ENCODE results near the gene NUPR1. TPM values are rescaled to one million over a fixed set of nuclear protein-coding genes. Genes with fewer than 3 reads are reported as not detected.
A peak's percentile ranks its signal among the peaks of the same experiment; 100 is the strongest.

NUPR1 gene
- total and polyA plus RNA-seq, 2 of the 13 experiments (the other 11 are each of a cell fraction or from before 2014, with no cell fraction given): 18.0 to 25.6 TPM

DNA sequence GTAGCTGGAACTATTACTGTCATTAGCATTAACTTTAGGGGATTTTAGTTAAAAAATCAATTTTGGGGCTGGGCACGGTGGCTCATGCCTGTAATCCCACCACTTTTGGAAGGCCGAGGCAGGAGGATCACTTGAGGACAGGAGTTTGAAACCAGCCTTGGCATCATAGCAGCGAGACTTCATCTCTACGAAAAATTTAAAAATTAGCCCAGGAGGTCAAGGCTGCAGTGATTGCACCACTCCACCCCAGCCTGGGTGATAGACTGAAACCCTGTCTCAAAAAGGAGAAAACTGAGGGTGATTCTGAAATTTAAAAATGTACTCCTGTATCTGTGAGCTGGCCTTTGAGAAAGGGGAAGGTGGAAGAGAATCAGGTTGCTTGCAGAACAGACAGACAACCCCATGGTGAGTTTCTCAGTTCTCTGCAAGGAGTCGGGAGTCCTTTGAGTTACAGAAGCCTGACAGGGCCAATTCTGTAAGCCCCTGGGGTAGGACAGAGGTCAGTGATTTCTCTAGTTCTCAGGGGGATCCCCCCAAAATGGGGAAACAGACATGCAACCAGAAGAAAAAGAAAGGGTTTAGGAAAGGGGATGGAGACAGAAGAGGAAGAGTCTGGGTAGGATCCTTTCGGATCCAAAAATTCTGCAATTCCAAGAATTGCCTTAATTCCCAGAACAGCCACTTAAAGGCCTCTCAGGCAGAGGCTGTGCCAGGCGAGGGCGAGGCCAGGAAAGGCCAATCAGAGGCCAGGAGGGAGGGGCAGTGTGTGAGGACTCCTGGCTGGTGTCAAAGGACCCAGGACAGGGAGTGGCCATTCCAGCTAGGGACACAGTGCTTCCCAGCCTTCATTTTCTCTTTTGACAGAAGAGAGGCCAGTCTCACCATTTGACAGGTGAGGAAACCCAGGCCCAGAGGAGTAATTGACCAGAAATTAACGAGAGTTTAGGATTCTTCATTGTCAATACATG, 6.7 kb downstream of the NUPR1 start (continued):
- TF ChIP-seq CEBPB (IDR thresholded peaks at IDR 0.05; ENCODE audit: borderline replicate concordance, low read depth, low read length): peak; percentile 42; the same call in 1 of the 2 replicates
- peak; percentile 32; the same call in 1 of the 2 replicates for TF ChIP-seq ZNF644 (CRISPR knock-in tag; IDR thresholded peaks at IDR 0.05; ENCODE audit: low read depth)
- no peak for TF ChIP-seq ZNF749 (CRISPR knock-in tag; IDR thresholded peaks at IDR 0.05; ENCODE audit: borderline replicate concordance)
- no peak for TF ChIP-seq ZNF792 (CRISPR knock-in tag; IDR thresholded peaks at IDR 0.05)
- no peak for TF ChIP-seq ZNF619 (CRISPR knock-in tag; IDR thresholded peaks at IDR 0.05)
- TF ChIP-seq MAFG (CRISPR knock-in tag; IDR thresholded peaks at IDR 0.05): no peak
- TF ChIP-seq, protein P1, sequence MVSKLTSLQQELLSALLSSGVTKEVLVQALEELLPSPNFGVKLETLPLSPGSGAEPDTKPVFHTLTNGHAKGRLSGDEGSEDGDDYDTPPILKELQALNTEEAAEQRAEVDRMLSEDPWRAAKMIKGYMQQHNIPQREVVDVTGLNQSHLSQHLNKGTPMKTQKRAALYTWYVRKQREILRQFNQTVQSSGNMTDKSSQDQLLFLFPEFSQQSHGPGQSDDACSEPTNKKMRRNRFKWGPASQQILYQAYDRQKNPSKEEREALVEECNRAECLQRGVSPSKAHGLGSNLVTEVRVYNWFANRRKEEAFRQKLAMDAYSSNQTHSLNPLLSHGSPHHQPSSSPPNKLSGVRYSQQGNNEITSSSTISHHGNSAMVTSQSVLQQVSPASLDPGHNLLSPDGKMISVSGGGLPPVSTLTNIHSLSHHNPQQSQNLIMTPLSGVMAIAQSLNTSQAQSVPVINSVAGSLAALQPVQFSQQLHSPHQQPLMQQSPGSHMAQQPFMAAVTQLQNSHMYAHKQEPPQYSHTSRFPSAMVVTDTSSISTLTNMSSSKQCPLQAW (CRISPR knock-in tag; IDR thresholded peaks at IDR 0.05): peak; percentile 62
- TF ChIP-seq, protein P2, sequence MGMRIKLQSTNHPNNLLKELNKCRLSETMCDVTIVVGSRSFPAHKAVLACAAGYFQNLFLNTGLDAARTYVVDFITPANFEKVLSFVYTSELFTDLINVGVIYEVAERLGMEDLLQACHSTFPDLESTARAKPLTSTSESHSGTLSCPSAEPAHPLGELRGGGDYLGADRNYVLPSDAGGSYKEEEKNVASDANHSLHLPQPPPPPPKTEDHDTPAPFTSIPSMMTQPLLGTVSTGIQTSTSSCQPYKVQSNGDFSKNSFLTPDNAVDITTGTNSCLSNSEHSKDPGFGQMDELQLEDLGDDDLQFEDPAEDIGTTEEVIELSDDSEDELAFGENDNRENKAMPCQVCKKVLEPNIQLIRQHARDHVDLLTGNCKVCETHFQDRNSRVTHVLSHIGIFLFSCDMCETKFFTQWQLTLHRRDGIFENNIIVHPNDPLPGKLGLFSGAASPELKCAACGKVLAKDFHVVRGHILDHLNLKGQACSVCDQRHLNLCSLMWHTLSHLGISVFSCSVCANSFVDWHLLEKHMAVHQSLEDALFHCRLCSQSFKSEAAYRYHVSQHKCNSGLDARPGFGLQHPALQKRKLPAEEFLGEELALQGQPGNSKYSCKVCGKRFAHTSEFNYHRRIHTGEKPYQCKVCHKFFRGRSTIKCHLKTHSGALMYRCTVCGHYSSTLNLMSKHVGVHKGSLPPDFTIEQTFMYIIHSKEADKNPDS (CRISPR knock-in tag; IDR thresholded peaks at IDR 0.05): no peak
- TF ChIP-seq ZNF773 (CRISPR knock-in tag; IDR thresholded peaks at IDR 0.05; ENCODE audit: borderline replicate concordance): no peak
- TF ChIP-seq ZNF674 (CRISPR knock-in tag; IDR thresholded peaks at IDR 0.05; ENCODE audit: low read depth): no peak
- TF ChIP-seq, protein P3, sequence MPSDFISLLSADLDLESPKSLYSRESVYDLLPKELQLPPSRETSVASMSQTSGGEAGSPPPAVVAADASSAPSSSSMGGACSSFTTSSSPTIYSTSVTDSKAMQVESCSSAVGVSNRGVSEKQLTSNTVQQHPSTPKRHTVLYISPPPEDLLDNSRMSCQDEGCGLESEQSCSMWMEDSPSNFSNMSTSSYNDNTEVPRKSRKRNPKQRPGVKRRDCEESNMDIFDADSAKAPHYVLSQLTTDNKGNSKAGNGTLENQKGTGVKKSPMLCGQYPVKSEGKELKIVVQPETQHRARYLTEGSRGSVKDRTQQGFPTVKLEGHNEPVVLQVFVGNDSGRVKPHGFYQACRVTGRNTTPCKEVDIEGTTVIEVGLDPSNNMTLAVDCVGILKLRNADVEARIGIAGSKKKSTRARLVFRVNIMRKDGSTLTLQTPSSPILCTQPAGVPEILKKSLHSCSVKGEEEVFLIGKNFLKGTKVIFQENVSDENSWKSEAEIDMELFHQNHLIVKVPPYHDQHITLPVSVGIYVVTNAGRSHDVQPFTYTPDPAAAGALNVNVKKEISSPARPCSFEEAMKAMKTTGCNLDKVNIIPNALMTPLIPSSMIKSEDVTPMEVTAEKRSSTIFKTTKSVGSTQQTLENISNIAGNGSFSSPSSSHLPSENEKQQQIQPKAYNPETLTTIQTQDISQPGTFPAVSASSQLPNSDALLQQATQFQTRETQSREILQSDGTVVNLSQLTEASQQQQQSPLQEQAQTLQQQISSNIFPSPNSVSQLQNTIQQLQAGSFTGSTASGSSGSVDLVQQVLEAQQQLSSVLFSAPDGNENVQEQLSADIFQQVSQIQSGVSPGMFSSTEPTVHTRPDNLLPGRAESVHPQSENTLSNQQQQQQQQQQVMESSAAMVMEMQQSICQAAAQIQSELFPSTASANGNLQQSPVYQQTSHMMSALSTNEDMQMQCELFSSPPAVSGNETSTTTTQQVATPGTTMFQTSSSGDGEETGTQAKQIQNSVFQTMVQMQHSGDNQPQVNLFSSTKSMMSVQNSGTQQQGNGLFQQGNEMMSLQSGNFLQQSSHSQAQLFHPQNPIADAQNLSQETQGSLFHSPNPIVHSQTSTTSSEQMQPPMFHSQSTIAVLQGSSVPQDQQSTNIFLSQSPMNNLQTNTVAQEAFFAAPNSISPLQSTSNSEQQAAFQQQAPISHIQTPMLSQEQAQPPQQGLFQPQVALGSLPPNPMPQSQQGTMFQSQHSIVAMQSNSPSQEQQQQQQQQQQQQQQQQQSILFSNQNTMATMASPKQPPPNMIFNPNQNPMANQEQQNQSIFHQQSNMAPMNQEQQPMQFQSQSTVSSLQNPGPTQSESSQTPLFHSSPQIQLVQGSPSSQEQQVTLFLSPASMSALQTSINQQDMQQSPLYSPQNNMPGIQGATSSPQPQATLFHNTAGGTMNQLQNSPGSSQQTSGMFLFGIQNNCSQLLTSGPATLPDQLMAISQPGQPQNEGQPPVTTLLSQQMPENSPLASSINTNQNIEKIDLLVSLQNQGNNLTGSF (CRISPR knock-in tag; IDR thresholded peaks at IDR 0.05): no peak
- TF ChIP-seq ZBTB8A (CRISPR knock-in tag; IDR thresholded peaks at IDR 0.05; ENCODE audit: borderline replicate concordance, low read depth): no peak
- no peak for TF ChIP-seq ZNF333 (CRISPR knock-in tag; IDR thresholded peaks at IDR 0.05; ENCODE audit: borderline replicate concordance)
- TF ChIP-seq ZNF343 (CRISPR knock-in tag; IDR thresholded peaks at IDR 0.05): no peak
- no peak for TF ChIP-seq ZNF652 (CRISPR knock-in tag; IDR thresholded peaks at IDR 0.05; ENCODE audit: borderline replicate concordance, low read depth)
- TF ChIP-seq SAFB2 (CRISPR knock-in tag; IDR thresholded peaks at IDR 0.05; ENCODE audit: borderline replicate concordance, low read depth): no peak
- TF ChIP-seq, protein P4, sequence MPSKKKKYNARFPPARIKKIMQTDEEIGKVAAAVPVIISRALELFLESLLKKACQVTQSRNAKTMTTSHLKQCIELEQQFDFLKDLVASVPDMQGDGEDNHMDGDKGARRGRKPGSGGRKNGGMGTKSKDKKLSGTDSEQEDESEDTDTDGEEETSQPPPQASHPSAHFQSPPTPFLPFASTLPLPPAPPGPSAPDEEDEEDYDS (CRISPR knock-in tag; IDR thresholded peaks at IDR 0.05): peak; percentile 65; the same call in 1 of the 2 replicates
